22Rv1 (cell line): ENCODE data around the gene CASP5.

Experiments
- CTCF ChIP-seq: fragments of 450-650 bp; IDR thresholded peaks from 2 replicates; pipeline ENCODE4 v1.5.1; 2017; ENCODE audit warnings: mild to moderate bottlenecking
- ZFX ChIP-seq: fragments of 450-650 bp; IDR thresholded peaks from 2 replicates; pipeline ENCODE4 v1.6.1; 2017; ENCODE audit warnings: antibody characterized with exemption, borderline replicate concordance

DNA sequence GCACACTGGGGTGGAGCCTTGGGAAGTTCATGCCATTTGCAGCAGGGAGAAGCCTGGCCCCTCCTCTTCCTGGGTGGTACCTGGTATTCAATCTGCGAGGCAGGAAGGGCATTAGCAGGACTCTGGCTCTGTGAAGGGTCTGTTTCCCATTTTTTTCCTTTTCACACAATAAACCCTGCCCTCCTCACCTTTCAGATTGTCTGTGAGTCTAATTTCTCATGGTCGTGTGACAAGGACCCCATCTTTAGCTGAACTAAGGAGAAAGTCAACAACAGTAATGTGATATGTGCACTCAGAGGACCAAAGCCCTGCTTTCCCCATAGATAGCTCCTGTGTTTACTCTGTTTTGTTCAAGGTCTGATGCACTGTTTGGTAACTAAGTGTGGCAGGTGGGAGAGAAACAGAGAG, 28.0 kb downstream of the CASP5 start:
- TF ChIP-seq CTCF = no peak
- no peak for TF ChIP-seq ZFX
